ENCODE data around the gene GAL3ST1. TPM values are rescaled to one million over a fixed set of nuclear protein-coding genes. Genes with fewer than 3 reads are reported as not detected.

GAL3ST1 gene
- total RNA-seq, 4 donors from 2014 or later: 1.1 to 2.4 TPM; not detected in 2

- Histone ChIP-seq H3K36me3 (peaks cover 0 to 11% (median 0%) of the 10 kb centered on the region in 3 donors), H3K4me3 (peak overlapping the region in 3 of 4 donors; percentile 51 to 76 (median 52)), H3K27me3 (no peaks in the 10 kb centered on the region), H3K4me1 (peaks cover 27 to 50% (median 32%) of the 10 kb centered on the region in 3 donors), H3K9me3 (no peaks in the 10 kb centered on the region), H3K27ac (peak overlapping the region in 3 of 4 donors; percentile 75 to 77 (median 77))
- DNase-seq: no peak
- WGBS, 2 donors: 70 to 77% methylated on average over 4 to 7 of the region's 7 CpGs
- TF ChIP-seq POLR2A (IDR thresholded peaks at IDR 0.05) (no peak), CTCF (IDR thresholded peaks at IDR 0.05) (no peak)
- intact Hi-C loops (cut with DNase I): loop anchor here (5.0 kb wide), 1 partner anchor 336 kb away; no protein-coding TSS in a partner anchor
Observed at GRCh38 chr22:30607939-30608338, 33.5 kb upstream of the GAL3ST1 start.

GRCh38 chr22:30607300-30607930 is 33.0 kb upstream of the GAL3ST1 start:
- intact Hi-C loops (cut with DNase I): loop anchor here (5.0 kb wide), 1 partner anchor 335 kb away; no protein-coding TSS in a partner anchor
- Histone ChIP-seq H3K4me3 (peak overlapping the region; percentile 37 to 76 (median 52)), H3K9me3 (no peaks in the 10 kb centered on the region), H3K4me1 (peaks cover 27 to 50% (median 32%) of the 10 kb centered on the region in 3 donors), H3K27me3 (no peaks in the 10 kb centered on the region), H3K27ac (peak overlapping the region; percentile 55 to 87 (median 76)), H3K36me3 (peaks cover 0 to 6% (median 0%) of the 10 kb centered on the region in 3 donors)
- 89 to 90% methylated on average over 6 to 7 of the region's 7 CpGs for WGBS, 2 donors
- DNase-seq: no peak
- no peak for TF ChIP-seq POLR2A (IDR thresholded peaks at IDR 0.05)
- no peak for TF ChIP-seq CTCF (IDR thresholded peaks at IDR 0.05)

GRCh38 chr22:30606455-30607299 is 32.2 kb upstream of the GAL3ST1 start, which contains the start of gene TCN2:
Gene TCN2, plus strand, starts transcription at chr22:30607174. Its CDS starts 158 bp downstream, at chr22:30607332.
- intact Hi-C loops (cut with DNase I): loop anchor here (5.0 kb wide), 1 partner anchor 334 kb away; no protein-coding TSS in a partner anchor
- Histone ChIP-seq H3K27ac (peak within 1 kb of the TSS; percentile 55 to 87 (median 76)), H3K27me3 (no peaks in the 10 kb centered on the region), H3K4me3 (peak within 1 kb of the TSS; percentile 37 to 76 (median 52)), H3K9me3 (no peaks in the 10 kb centered on the region), H3K4me1 (peaks cover 27 to 50% (median 32%) of the 10 kb centered on the region in 3 donors), H3K36me3 (peaks cover 0 to 6% (median 0%) of the 10 kb centered on the region in 3 donors)
- TF ChIP-seq CTCF (IDR thresholded peaks at IDR 0.05): peak in 1 of 6 experiments; percentile 5
- peak in 2 of 4 donors; percentile 42 for TF ChIP-seq POLR2A (IDR thresholded peaks at IDR 0.05)
- WGBS, 2 donors: 5 to 6% methylated on average over 12 of the region's 24 CpGs
- peak; percentile 16 for DNase-seq

GRCh38 chr22:30605449-30606110 is 31.1 kb upstream of the GAL3ST1 start:
- no peak for DNase-seq
- Histone ChIP-seq H3K27ac (peak overlapping the region in 3 of 4 donors; percentile 32 to 77 (median 75)), H3K27me3 (no peaks in the 10 kb centered on the region), H3K9me3 (no peaks in the 10 kb centered on the region), H3K4me3 (peak overlapping the region in 3 of 4 donors; percentile 51 to 76 (median 52)), H3K36me3 (no peaks in the 10 kb centered on the region), H3K4me1 (peaks cover 27 to 50% (median 32%) of the 10 kb centered on the region in 3 donors)
- 24 to 38% methylated on average over 9 of the region's 9 CpGs for WGBS, 2 donors
- no peak for TF ChIP-seq POLR2A (IDR thresholded peaks at IDR 0.05)
- peak; percentile 33 to 71 (median 60) for TF ChIP-seq CTCF (IDR thresholded peaks at IDR 0.05)
- intact Hi-C loops (cut with DNase I): loop anchor here (5.0 kb wide), 1 partner anchor 333 kb away; no protein-coding TSS in a partner anchor

Measured in esophagus squamous epithelium (tissue), 5 donors.